Measurements from ENCODE around the gene SCO2. TPM values are rescaled to one million over a fixed set of nuclear protein-coding genes. Genes with fewer than 3 reads are reported as not detected.

SCO2 gene
- total and polyA plus RNA-seq, 4 donors: 4.7 to 11.6 (median 5.1) TPM; not detected in 1

DNA sequence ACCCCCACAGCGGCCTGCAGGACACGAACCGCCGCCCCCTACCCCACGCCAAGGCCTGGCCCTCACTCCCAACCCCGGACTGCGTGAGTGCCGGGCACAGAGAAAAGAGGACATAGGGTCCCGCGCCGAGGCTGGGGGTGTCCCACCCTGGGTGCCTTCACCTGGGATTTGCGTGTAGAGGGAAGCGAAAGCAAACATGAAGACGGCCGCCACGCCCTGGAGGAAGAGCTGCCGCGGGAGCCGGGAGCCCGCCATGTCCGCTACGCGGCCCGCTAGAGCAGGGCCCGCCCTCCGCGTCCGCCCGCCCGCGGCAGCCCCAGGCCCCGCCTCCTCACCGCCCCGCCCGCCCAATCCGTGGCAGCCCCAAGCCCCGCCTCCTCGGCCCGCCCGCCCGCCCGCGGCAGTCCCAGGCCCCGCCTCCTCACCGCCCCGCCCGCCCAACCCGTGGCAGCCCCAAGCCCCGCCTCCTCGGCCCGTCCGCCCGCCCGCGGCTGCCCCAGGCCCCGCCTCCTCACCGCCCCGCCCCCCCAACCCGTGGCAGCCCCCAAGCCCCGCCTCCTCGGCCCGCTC lies 17.9 kb downstream of the SCO2 start, which contains the start of gene LMF2:
LMF2 (minus strand) TSS at position 282 of the 570 bp plus-strand sequence; CDS start at position 255, 27 bp downstream.
- H3K36me3 ChIP-seq (ENCODE audit: control insufficient read depth in 1 of 2, insufficient read depth in 2 of 2, low read length in 1 of 2): peaks cover 0 to 1% of the 10 kb centered on the region in 2 donors
- H3K27ac ChIP-seq (ENCODE audit: low read depth in 1 of 2, low read length in 2 of 2): peak within 1 kb of the TSS; percentile 8 to 86
- no peaks in the 10 kb centered on the region for H3K9me3 ChIP-seq (ENCODE audit: control insufficient read depth, low read length)
- DNase-seq (peak; percentile 94 to 97), ATAC-seq (ENCODE audit: low FRiP score) (peak; percentile 90)
- H3K27me3 ChIP-seq (ENCODE audit: control insufficient read depth in 1 of 2, insufficient read depth in 2 of 2, low read length in 1 of 2): no peaks in the 10 kb centered on the region
- intact Hi-C loops (cut with DNase I): loop anchor here (2.0 to 10.0 kb wide), 3 partner anchors 33 to 263 kb away; partner anchors contain the start of genes SBF1 (in 1 of the 2), SYCE3 (in 1 of the 2) and TUBGCP6 (in 1 of the 2)
- H3K4me1 ChIP-seq (ENCODE audit: control insufficient read depth in 1 of 2, insufficient read depth in 2 of 2, low read length in 2 of 2): no peaks in the 10 kb centered on the region
- WGBS, 2 donors: 1% methylated on average over 26 to 62 of the region's 62 CpGs
- peak within 1 kb of the TSS; percentile 57 to 87 for H3K4me3 ChIP-seq (ENCODE audit: low read length in 2 of 2)

DNA sequence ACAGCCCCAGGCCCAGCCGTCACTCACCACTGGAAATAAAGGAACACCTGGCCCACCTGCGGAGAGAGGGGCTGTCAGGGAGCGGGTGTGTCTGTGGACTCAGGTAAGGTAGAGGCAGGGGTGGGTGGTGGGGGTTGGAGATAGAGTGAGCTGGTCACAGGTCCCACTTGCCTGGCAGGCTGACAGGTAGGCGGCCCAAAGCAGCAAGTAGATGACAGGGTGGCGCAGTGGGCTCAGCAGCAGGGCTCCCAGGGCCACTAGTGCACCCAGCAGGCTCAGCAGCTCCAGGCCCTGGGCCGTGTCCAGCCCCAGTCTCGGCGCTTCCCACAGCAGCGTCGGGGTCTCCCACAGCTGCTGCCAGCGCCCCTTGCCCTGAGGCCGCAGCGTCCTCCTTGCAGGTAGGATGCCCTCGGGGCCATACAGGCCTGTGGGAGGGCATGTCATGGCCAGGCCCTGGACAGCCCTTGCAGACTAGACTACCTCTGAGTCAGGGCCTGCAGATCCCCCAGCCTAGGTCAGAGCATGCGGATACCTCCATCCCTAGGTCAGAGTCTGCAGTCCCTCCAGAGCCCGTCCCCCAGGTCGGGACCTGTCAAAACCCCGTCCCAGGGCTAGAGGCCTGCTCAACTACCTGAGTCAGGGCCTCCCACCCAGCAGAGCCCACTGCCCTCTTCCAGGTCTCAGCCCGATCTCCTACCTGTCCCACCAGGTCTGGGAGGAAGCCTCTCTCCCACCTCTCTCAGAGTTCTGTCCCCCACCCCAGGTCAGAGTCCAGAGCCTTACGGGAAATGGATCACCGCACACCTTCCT lies 18.6 kb downstream of the SCO2 start:
- Histone ChIP-seq H3K27ac (ENCODE audit: low read depth in 1 of 2, low read length in 2 of 2) (peak overlapping the region in 1 of 2 donors; percentile 1), H3K27me3 (ENCODE audit: control insufficient read depth in 1 of 2, insufficient read depth in 2 of 2, low read length in 1 of 2) (no peaks in the 10 kb centered on the region), H3K9me3 (ENCODE audit: control insufficient read depth, low read length) (no peaks in the 10 kb centered on the region), H3K4me1 (ENCODE audit: control insufficient read depth in 1 of 2, insufficient read depth in 2 of 2, low read length in 2 of 2) (no peaks in the 10 kb centered on the region), H3K4me3 (ENCODE audit: low read length in 2 of 2) (peak overlapping the region; percentile 24 to 57), H3K36me3 (ENCODE audit: control insufficient read depth in 1 of 2, insufficient read depth in 2 of 2, low read length in 1 of 2) (peaks cover 0 to 1% of the 10 kb centered on the region in 2 donors)
- DNase-seq (peak; percentile 65 to 72), ATAC-seq (ENCODE audit: low FRiP score) (peak; percentile 3)
- 19 to 22% methylated on average over 21 of the region's 21 CpGs for WGBS, 2 donors
- intact Hi-C loops (cut with DNase I): loop anchor here (2.0 to 10.0 kb wide), 3 partner anchors 32 to 262 kb away; partner anchors contain the start of genes SBF1 (in 1 of the 2), SYCE3 (in 1 of the 2) and TUBGCP6 (in 1 of the 2)

DNA sequence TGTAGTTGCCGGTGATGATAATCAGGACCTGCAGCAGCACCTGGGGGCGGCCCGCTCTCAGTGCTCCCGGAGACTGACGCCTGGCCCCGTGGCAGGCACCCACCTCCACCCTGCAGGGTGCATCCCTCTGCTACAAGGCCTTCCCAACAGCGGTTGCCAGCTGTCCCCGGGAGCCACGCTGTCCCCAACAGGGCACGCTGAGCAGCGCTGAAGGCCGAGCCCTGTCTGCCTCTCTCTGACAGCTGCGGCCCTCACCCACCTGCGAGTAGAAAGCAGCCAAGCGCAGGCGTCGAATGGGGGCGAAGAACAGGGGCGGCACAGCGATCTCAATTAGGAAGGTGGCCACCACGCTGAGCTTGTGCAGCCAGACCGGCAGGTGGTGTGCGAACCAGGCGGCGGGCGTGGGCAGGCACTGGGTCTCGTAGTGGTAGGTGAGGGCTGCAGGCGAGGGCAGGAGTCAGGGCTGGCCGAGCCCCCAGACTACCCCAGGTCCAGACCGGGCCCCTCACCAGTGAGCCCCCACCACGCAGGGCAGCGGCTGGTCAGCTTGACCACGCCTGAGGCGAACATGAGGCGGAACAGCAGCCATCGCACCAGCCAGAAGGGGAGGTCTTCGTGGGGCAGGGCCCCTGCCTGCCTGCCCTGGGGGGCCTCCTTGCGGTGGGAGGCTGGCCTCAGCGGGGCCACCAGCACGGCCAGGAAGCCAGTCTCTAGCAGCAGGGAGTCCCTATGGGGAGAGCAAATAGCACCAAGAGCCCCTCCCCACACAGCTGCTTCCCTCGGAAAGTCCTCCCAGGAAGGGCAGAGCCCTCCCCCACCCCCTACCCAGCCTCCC lies 19.4 kb downstream of the SCO2 start:
- Histone ChIP-seq H3K27ac (ENCODE audit: low read depth in 1 of 2, low read length in 2 of 2) (no peak overlapping the region), H3K4me3 (ENCODE audit: low read length in 2 of 2) (no peak overlapping the region), H3K4me1 (ENCODE audit: control insufficient read depth in 1 of 2, insufficient read depth in 2 of 2, low read length in 2 of 2) (no peaks in the 10 kb centered on the region), H3K9me3 (ENCODE audit: control insufficient read depth, low read length) (no peaks in the 10 kb centered on the region), H3K27me3 (ENCODE audit: control insufficient read depth in 1 of 2, insufficient read depth in 2 of 2, low read length in 1 of 2) (no peaks in the 10 kb centered on the region), H3K36me3 (ENCODE audit: control insufficient read depth in 1 of 2, insufficient read depth in 2 of 2, low read length in 1 of 2) (peaks cover 0 to 1% of the 10 kb centered on the region in 2 donors)
- ATAC-seq (ENCODE audit: low FRiP score) (peak; percentile 1), DNase-seq (peak in 1 of 2 donors; percentile 73)
- 87 to 89% methylated on average over 39 to 41 of the region's 41 CpGs for WGBS, 2 donors
- intact Hi-C loops (cut with DNase I): loop anchor here (2.0 to 10.0 kb wide), 3 partner anchors 31 to 261 kb away; partner anchors contain the start of genes SBF1 (in 1 of the 2), SYCE3 (in 1 of the 2) and TUBGCP6 (in 1 of the 2)

DNA sequence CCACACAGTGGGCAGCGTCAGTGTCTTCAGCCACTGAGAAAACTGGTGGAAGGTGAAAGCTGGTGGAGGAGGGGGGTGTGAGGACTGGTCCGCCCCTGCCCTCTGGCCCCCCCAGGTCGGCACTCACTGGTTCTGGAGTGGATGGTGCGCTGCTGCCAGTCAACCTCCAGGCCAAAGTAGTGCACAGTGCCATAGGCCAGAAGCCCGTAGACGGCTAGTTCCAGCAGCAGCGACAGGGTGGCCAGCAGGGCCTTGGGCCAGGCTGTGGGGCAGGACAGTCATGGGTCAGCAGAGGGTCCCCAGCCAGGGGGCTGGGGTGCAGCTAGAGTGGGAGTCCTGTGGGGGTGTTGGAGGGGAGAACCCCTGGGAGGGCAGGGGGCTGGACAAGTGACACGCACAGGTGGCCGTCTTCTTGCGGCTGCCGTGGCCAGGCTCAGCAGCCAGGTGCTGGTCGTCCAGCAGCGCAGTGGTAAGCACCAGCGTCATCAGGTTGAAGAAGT lies 20.1 kb downstream of the SCO2 start:
- Histone ChIP-seq H3K27me3 (ENCODE audit: control insufficient read depth in 1 of 2, insufficient read depth in 2 of 2, low read length in 1 of 2) (no peaks in the 10 kb centered on the region), H3K4me1 (ENCODE audit: control insufficient read depth in 1 of 2, insufficient read depth in 2 of 2, low read length in 2 of 2) (no peaks in the 10 kb centered on the region), H3K4me3 (ENCODE audit: low read length in 2 of 2) (no peak overlapping the region), H3K9me3 (ENCODE audit: control insufficient read depth, low read length) (no peaks in the 10 kb centered on the region), H3K36me3 (ENCODE audit: control insufficient read depth in 1 of 2, insufficient read depth in 2 of 2, low read length in 1 of 2) (peaks cover 0 to 1% of the 10 kb centered on the region in 2 donors), H3K27ac (ENCODE audit: low read depth in 1 of 2, low read length in 2 of 2) (no peak overlapping the region)
- DNase-seq (no peak), ATAC-seq (ENCODE audit: low FRiP score) (no peak)
- WGBS, 2 donors: 88 to 92% methylated on average over 13 to 14 of the region's 14 CpGs
- intact Hi-C loops (cut with DNase I): loop anchor here in 1 of 2 donors (5.0 to 10.0 kb wide), 2 partner anchors 57 to 261 kb away; partner anchors contain the start of genes SYCE3 and TUBGCP6

DNA sequence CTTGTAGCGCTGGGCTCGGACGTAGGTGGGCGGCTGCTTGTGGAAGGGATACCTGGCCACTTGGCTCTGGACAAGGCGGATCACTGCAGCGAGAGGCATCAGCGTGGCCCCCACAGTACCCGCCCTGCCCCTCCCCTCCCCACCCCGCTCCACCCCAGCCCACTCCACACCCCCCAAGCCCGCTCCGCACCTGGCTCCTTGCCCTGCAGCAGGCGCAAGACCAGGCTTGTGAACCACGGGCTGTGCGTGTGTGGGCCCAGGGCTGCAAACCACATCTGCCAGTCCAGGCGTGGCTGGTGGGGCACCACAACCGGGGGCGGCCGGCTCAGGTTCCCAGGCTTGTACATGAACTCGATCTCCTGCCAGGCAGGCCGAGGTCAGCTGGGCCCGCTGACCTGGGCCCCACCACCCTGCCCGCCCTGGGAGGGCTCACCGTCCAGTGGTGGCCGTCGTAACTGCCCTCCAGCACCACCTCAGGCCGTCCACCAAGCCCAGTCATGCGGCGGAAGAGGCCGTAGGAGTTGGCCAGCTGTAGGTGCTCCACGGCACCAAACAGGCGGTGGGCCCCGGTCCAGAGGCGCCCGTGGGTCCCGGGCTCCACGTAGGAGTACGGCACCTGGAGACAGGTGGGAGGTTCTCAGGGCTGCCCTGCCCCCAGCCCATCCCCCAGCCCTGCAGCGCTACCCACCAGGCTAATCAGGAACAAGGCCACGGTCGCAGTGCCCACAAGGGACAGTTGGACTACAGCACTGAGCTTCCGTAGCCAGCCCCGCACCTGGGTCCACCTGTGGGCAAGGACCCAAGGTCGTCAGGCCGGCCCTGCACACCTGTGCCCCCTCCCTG lies 20.8 kb downstream of the SCO2 start:
- Histone ChIP-seq H3K4me1 (ENCODE audit: control insufficient read depth in 1 of 2, insufficient read depth in 2 of 2, low read length in 2 of 2) (no peaks in the 10 kb centered on the region), H3K4me3 (ENCODE audit: low read length in 2 of 2) (no peak overlapping the region), H3K9me3 (ENCODE audit: control insufficient read depth, low read length) (no peaks in the 10 kb centered on the region), H3K27ac (ENCODE audit: low read depth in 1 of 2, low read length in 2 of 2) (no peak overlapping the region), H3K27me3 (ENCODE audit: control insufficient read depth in 1 of 2, insufficient read depth in 2 of 2, low read length in 1 of 2) (no peaks in the 10 kb centered on the region), H3K36me3 (ENCODE audit: control insufficient read depth in 1 of 2, insufficient read depth in 2 of 2, low read length in 1 of 2) (peaks cover 0 to 1% of the 10 kb centered on the region in 2 donors)
- intact Hi-C loops (cut with DNase I): loop anchor here in 1 of 2 donors (5.0 to 10.0 kb wide), 2 partner anchors 58 to 260 kb away; partner anchors contain the start of genes SYCE3 and TUBGCP6
- 91 to 93% methylated on average over 44 of the region's 44 CpGs for WGBS, 2 donors
- ATAC-seq (ENCODE audit: low FRiP score) (no peak), DNase-seq (peak in 1 of 2 donors; percentile 75)

DNA sequence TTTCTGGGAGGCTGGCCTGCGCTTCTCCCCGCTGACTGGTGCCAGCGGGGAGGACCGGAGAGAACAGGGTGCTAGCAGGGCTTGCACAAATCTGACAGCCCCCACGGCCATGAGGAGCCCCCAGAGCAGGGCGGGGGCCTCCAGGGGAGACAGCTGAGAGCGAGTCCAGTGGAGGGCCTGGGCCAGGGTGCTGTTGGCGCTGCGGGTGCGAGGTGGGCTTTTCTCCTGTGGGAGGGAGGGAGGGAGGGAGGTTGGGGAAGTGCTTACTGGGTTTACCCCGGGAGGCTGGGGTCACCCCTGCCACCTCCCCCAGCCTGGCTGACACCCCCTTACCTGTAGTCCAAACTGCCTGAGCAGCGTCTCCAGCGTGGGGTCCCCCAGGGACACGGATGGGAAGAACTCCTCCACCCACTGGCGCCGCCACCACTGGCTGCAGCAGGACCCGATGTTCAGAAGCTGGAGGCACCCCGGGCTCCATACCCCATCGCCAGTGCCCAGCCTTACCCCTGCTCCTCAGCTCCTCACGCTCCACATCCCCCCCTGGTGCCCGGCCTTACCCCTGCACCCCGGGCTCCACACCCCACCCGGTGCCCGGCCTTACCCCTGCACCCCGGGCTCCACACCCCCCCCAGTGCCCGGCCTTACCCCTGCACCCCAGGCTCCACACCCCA lies 21.8 kb downstream of the SCO2 start:
- Histone ChIP-seq H3K27ac (ENCODE audit: low read depth in 1 of 2, low read length in 2 of 2) (no peak overlapping the region), H3K4me1 (ENCODE audit: control insufficient read depth in 1 of 2, insufficient read depth in 2 of 2, low read length in 2 of 2) (no peaks in the 10 kb centered on the region), H3K4me3 (ENCODE audit: low read length in 2 of 2) (no peak overlapping the region), H3K36me3 (ENCODE audit: control insufficient read depth in 1 of 2, insufficient read depth in 2 of 2, low read length in 1 of 2) (peaks cover 0 to 1% of the 10 kb centered on the region in 2 donors), H3K9me3 (ENCODE audit: control insufficient read depth, low read length) (no peaks in the 10 kb centered on the region), H3K27me3 (ENCODE audit: control insufficient read depth in 1 of 2, insufficient read depth in 2 of 2, low read length in 1 of 2) (no peaks in the 10 kb centered on the region)
- no peak for ATAC-seq (ENCODE audit: low FRiP score)
- 86 to 88% methylated on average over 14 to 25 of the region's 26 CpGs for WGBS, 2 donors
- intact Hi-C loops (cut with DNase I): loop anchor here in 1 of 2 donors (10.0 kb wide), 1 partner anchor 259 kb away; the partner anchor contains the start of gene TUBGCP6
- DNase-seq: no peak

All from aorta (tissue), 5 donors.